Activated B cell treated with CpG ODN at 0.5 μM for 24 hours (primary cell): ENCODE results near the gene STRADA. TPM values are rescaled to one million over a fixed set of nuclear protein-coding genes. Genes with fewer than 3 reads are reported as not detected.
A peak's percentile ranks its signal among the peaks of the same experiment; 100 is the strongest.

Experiments used
- ATAC-seq: fragments of 200-7000 bp; cut with Tn5 transposase; one replicate; pipeline ENCODE4 v1.10.0; 2021; ENCODE audit warnings: low read depth, mild to moderate bottlenecking, moderate library complexity
- CTCF ChIA-PET: fragments of 350-600 bp; sonication (Branson Sonifier 250); formaldehyde crosslinking; loops from one replicate; lab custom pipeline; 2021; ENCODE audit warnings: antibody characterized with exemption; lab: Charles Lee
- POLR2A ChIA-PET: fragments of 350-600 bp; sonication (Branson Sonifier 250); formaldehyde crosslinking; loops from one replicate; lab custom pipeline; 2021; ENCODE audit warnings: antibody characterized with exemption; lab: Charles Lee
- DNase-seq: peaks from one replicate; pipeline ENCODE4 v3.0.0; 2022
- H3K27ac Mint-ChIP-seq: one replicate; pipeline ENCODE4 v1.8.0; 2020; ENCODE audit warnings: mixed read lengths
- H3K27me3 Mint-ChIP-seq: one replicate; pipeline ENCODE4 v1.8.0; 2021; ENCODE audit warnings: mixed read lengths
- H3K36me3 Mint-ChIP-seq: one replicate; pipeline ENCODE4 v1.8.0; 2021; ENCODE audit warnings: low read depth, mixed read lengths
- H3K4me1 Mint-ChIP-seq: one replicate; pipeline ENCODE4 v1.8.0; 2021; ENCODE audit warnings: mixed read lengths
- H3K4me3 Mint-ChIP-seq: one replicate; pipeline ENCODE4 v1.8.0; 2020; ENCODE audit warnings: mild to moderate bottlenecking, mixed read lengths
- H3K9me3 Mint-ChIP-seq: one replicate; pipeline ENCODE4 v1.8.0; 2020; ENCODE audit warnings: mixed read lengths
- CTCF ChIP-seq: fragments of 200-600 bp; IDR thresholded peaks from one replicate; pipeline ENCODE4 v1.8.0; 2022; ENCODE audit warnings: antibody characterized with exemption, mild to moderate bottlenecking
- intact Hi-C: fragments of 100-400 bp; cut with micrococcal nuclease; formaldehyde crosslinking; loops from one replicate; pipeline ENCODE4 v1.15.1; 2024
- total RNA-seq: library from RNA; stranded (reverse); gene quantifications from 2 replicates; pipeline ENCODE4 v1.2.3, GENCODE V29; 2022

STRADA gene
- total RNA-seq, 1 donor from 2014 or later: 80.2 TPM

GRCh38 chr17:63692195-63692816 is 49.3 kb downstream of the STRADA start:
- Mint-ChIP-seq H3K36me3 (peaks cover 79% of the 10 kb centered on the region), H3K4me1 (peaks cover 48% of the 10 kb centered on the region), H3K4me3 (no peak overlapping the region), H3K27me3 (no peaks in the 10 kb centered on the region), H3K9me3 (no peaks in the 10 kb centered on the region), H3K27ac (peak overlapping the region; percentile 57)
- DNase-seq (no peak), ATAC-seq (no peak)
- ChIA-PET CTCF (interaction anchor here (0.8 kb wide), 1 partner anchor 17 kb away, joined by 3 read pairs; no protein-coding TSS in a partner anchor), POLR2A (interaction anchor here (0.6 to 10.0 kb wide), 3 partner anchors 71 to 81 kb away, joined by 3 to 108 read pairs (median 11); partner anchors contain the start of genes CCDC47, DDX42 and MAP3K3)
- no peak for TF ChIP-seq CTCF
- intact Hi-C loops: no loop called here

- POLR2A ChIA-PET: interaction anchor here (0.5 to 0.6 kb wide), 2 partner anchors 87 to 241 kb away, joined by 6 to 7 read pairs; no protein-coding TSS in a partner anchor
- H3K36me3 Mint-ChIP-seq: peaks cover 80% of the 10 kb centered on the region
- H3K27me3 Mint-ChIP-seq: no peaks in the 10 kb centered on the region
- no peak overlapping the region for H3K4me3 Mint-ChIP-seq
- no peaks in the 10 kb centered on the region for H3K9me3 Mint-ChIP-seq
- CTCF ChIA-PET: no interaction called here
- ATAC-seq: no peak
- TF ChIP-seq CTCF: no peak
- intact Hi-C loops: no loop called here
- no peak for DNase-seq
- H3K4me1 Mint-ChIP-seq: peaks cover 20% of the 10 kb centered on the region
- no peak overlapping the region for H3K27ac Mint-ChIP-seq
Observed at GRCh38 chr17:63689479-63689878, 52.1 kb downstream of the STRADA start.

- Mint-ChIP-seq H3K4me1 (peaks cover 13% of the 10 kb centered on the region), H3K4me3 (no peak overlapping the region), H3K9me3 (no peaks in the 10 kb centered on the region), H3K36me3 (peaks cover 82% of the 10 kb centered on the region), H3K27me3 (no peaks in the 10 kb centered on the region), H3K27ac (peak overlapping the region; percentile 47)
- ChIA-PET CTCF (interaction anchor here (0.9 kb wide), 1 partner anchor 22 kb away, joined by 3 read pairs; no protein-coding TSS in a partner anchor), POLR2A (interaction anchor here (0.5 to 1.4 kb wide), 4 partner anchors 10 to 240 kb away, joined by 3 to 7 read pairs (median 6); no protein-coding TSS in a partner anchor)
- DNase-seq (no peak), ATAC-seq (no peak)
- no peak for TF ChIP-seq CTCF
- intact Hi-C loops: no loop called here
Observed at GRCh38 chr17:63688396-63689020, 53.1 kb downstream of the STRADA start.

GRCh38 chr17:63686138-63686685 is 55.4 kb downstream of the STRADA start:
- intact Hi-C loops: no loop called here
- Mint-ChIP-seq H3K9me3 (peaks cover 3% of the 10 kb centered on the region), H3K27me3 (no peaks in the 10 kb centered on the region), H3K36me3 (peaks cover 84% of the 10 kb centered on the region), H3K4me1 (peaks cover 3% of the 10 kb centered on the region), H3K27ac (no peak overlapping the region), H3K4me3 (no peak overlapping the region)
- DNase-seq (no peak), ATAC-seq (no peak)
- no peak for TF ChIP-seq CTCF
- CTCF ChIA-PET: no interaction called here
- POLR2A ChIA-PET: interaction anchor here (1.8 kb wide), 1 partner anchor 9 kb away, joined by 6 read pairs; no protein-coding TSS in a partner anchor

- TF ChIP-seq CTCF: no peak
- Mint-ChIP-seq H3K27me3 (no peaks in the 10 kb centered on the region), H3K4me1 (peaks cover 3% of the 10 kb centered on the region), H3K9me3 (peaks cover 3% of the 10 kb centered on the region), H3K36me3 (peaks cover 83% of the 10 kb centered on the region), H3K4me3 (no peak overlapping the region), H3K27ac (no peak overlapping the region)
- POLR2A ChIA-PET: interaction anchor here (1.8 kb wide), 1 partner anchor 10 kb away, joined by 6 read pairs; no protein-coding TSS in a partner anchor
- ATAC-seq (no peak), DNase-seq (no peak)
- CTCF ChIA-PET: no interaction called here
- intact Hi-C loops: no loop called here
Observed at GRCh38 chr17:63685578-63685977, 56.0 kb downstream of the STRADA start.
